Calu3 (cell line): ENCODE measurements around the gene BACH2. TPM values are rescaled to one million over a fixed set of nuclear protein-coding genes. Genes with fewer than 3 reads are reported as not detected.

Experiments used
- BruUV-seq: library from RNA; stranded (reverse); fragments of 400-500 nt; replicated peaks from 2 replicates; lab custom pipeline; 2021; lab: Mats Ljungman, UMichigan
- CTCF ChIA-PET: fragments of 300-600 bp; sonication (Branson Sonifier 250); formaldehyde crosslinking; loops from one replicate; lab custom pipeline; 2022; ENCODE audit warnings: antibody characterized with exemption; lab: Charles Lee
- DNase-seq: peaks from one replicate; pipeline ENCODE4 v3.0.0; 2022
- H3K27ac Mint-ChIP-seq: one replicate; pipeline ENCODE4 v1.8.0; 2022; ENCODE audit warnings: mixed read lengths; ENCODE audit not compliant: unreplicated experiment
- H3K27me3 Mint-ChIP-seq: one replicate; pipeline ENCODE4 v1.8.0; 2022; ENCODE audit warnings: mixed read lengths; ENCODE audit not compliant: unreplicated experiment
- H3K36me3 Mint-ChIP-seq: one replicate; pipeline ENCODE4 v1.8.0; 2022; ENCODE audit warnings: mild to moderate bottlenecking, moderate library complexity, mixed read lengths; ENCODE audit not compliant: insufficient read depth, unreplicated experiment
- H3K4me1 Mint-ChIP-seq: one replicate; pipeline ENCODE4 v1.8.0; 2022; ENCODE audit warnings: mild to moderate bottlenecking, low read depth, mixed read lengths; ENCODE audit not compliant: unreplicated experiment
- H3K4me3 Mint-ChIP-seq: one replicate; pipeline ENCODE4 v1.8.0; 2022; ENCODE audit warnings: mild to moderate bottlenecking, low read depth, moderate library complexity, mixed read lengths; ENCODE audit not compliant: unreplicated experiment
- H3K9me3 Mint-ChIP-seq: one replicate; pipeline ENCODE4 v1.8.0; 2022; ENCODE audit warnings: low read depth, mixed read lengths; ENCODE audit not compliant: unreplicated experiment
- CTCF ChIP-seq: fragments of 200-600 bp; IDR thresholded peaks from one replicate; pipeline ENCODE4 v1.8.0; 2022; ENCODE audit warnings: antibody characterized with exemption; ENCODE audit not compliant: unreplicated experiment
- intact Hi-C: fragments of 100-400 bp; cut with micrococcal nuclease; formaldehyde crosslinking; loops from one replicate; pipeline ENCODE4 v1.10.0; 2022; ENCODE audit not compliant: unreplicated experiment
- total RNA-seq: library from RNA; stranded (reverse); gene quantifications from 2 replicates; pipeline ENCODE4 v1.2.3, GENCODE V29; 2022

Gene BACH2
- total RNA-seq, 1 experiment from 2014 or later = 7.2 TPM

- H3K4me3 Mint-ChIP-seq = no peak overlapping the region
- no TSS peak for BruUV-seq
- no peak for TF ChIP-seq CTCF
- CTCF ChIA-PET = no interaction called here
- intact Hi-C loops = no loop called here
- no peak overlapping the region for H3K27ac Mint-ChIP-seq
- H3K36me3 Mint-ChIP-seq = no peaks in the 10 kb centered on the region
- H3K9me3 Mint-ChIP-seq = no peaks in the 10 kb centered on the region
- no peaks in the 10 kb centered on the region for H3K4me1 Mint-ChIP-seq
- DNase-seq = no peak
- no peaks in the 10 kb centered on the region for H3K27me3 Mint-ChIP-seq
Measured at GRCh38 chr6:89997456-89998445, 298.9 kb downstream of the BACH2 start.

DNA sequence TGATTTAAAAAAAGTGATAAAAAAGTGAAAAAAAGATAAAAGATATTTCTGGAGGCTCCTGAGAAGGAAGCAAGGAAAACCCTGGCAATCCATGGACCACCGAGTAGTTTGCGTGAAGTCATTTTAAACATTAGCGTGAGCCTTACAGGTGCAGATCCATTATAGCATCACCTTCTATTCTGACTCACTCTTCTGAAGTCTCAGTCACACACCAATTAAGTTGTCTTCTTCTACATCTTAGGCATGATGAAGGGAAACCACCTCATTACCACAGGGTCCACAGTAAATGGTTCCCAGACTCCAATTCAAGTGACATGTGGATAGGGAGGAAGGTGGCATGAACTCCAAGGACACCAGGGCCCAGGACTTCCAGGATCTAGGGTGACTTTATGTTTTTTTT is 303.2 kb downstream of the BACH2 start:
- H3K4me1 Mint-ChIP-seq = peaks cover 2% of the 10 kb centered on the region
- DNase-seq = no peak
- H3K4me3 Mint-ChIP-seq = no peak overlapping the region
- no peaks in the 10 kb centered on the region for H3K27me3 Mint-ChIP-seq
- H3K27ac Mint-ChIP-seq = no peak overlapping the region
- intact Hi-C loops = no loop called here
- no peaks in the 10 kb centered on the region for H3K36me3 Mint-ChIP-seq
- BruUV-seq = no TSS peak
- no peak for TF ChIP-seq CTCF
- no peaks in the 10 kb centered on the region for H3K9me3 Mint-ChIP-seq
- CTCF ChIA-PET = interaction anchor here (0.6 kb wide), 1 partner anchor 20 kb away, joined by 4 read pairs; no protein-coding TSS in a partner anchor

GRCh38 chr6:89992818-89993217 is 303.8 kb downstream of the BACH2 start:
- BruUV-seq = no TSS peak
- intact Hi-C loops = no loop called here
- H3K36me3 Mint-ChIP-seq = no peaks in the 10 kb centered on the region
- no peak overlapping the region for H3K27ac Mint-ChIP-seq
- TF ChIP-seq CTCF = no peak
- H3K9me3 Mint-ChIP-seq = no peaks in the 10 kb centered on the region
- DNase-seq = no peak
- H3K4me1 Mint-ChIP-seq = peaks cover 8% of the 10 kb centered on the region
- no peak overlapping the region for H3K4me3 Mint-ChIP-seq
- H3K27me3 Mint-ChIP-seq = no peaks in the 10 kb centered on the region
- CTCF ChIA-PET = interaction anchor here (0.6 kb wide), 1 partner anchor 21 kb away, joined by 4 read pairs; no protein-coding TSS in a partner anchor

DNA sequence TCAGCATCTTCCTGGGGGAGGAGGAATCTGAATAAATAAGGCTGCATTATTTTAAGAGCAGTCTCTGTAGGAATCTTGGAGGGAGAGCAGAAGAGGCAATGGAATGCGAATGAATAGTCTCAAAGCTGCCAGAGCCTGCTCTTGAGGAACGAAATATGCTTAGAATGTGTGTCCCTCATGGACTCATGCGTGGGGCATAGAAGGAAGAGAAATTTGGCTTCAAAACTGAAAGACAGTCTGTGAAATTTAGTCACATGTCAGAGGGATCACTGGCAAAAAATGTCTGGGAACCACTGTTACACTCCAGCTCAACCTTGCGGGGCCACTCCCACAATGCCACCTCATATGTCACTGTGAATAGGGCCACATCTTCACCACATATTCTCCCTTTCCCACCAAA is 306.9 kb downstream of the BACH2 start:
- H3K27me3 Mint-ChIP-seq = no peaks in the 10 kb centered on the region
- H3K4me3 Mint-ChIP-seq = no peak overlapping the region
- intact Hi-C loops = no loop called here
- CTCF ChIA-PET = no interaction called here
- DNase-seq = no peak
- H3K4me1 Mint-ChIP-seq = peaks cover 32% of the 10 kb centered on the region
- TF ChIP-seq CTCF = no peak
- BruUV-seq = no TSS peak
- H3K27ac Mint-ChIP-seq = no peak overlapping the region
- H3K36me3 Mint-ChIP-seq = no peaks in the 10 kb centered on the region
- H3K9me3 Mint-ChIP-seq = no peaks in the 10 kb centered on the region
